Renal cortex interstitium (tissue), 11 donors: ENCODE data around the gene SIGLEC1. TPM values are rescaled to one million over a fixed set of nuclear protein-coding genes. Genes with fewer than 3 reads are reported as not detected.

Experiments
- DNase-seq, 11 donors: peaks; one replicate each; pipeline ENCODE4 v3.0.0-alpha.2; 2013; ENCODE audit warnings: low read depth in 9 of 11, low spot score in 4 of 11; ENCODE audit errors: extremely low read depth in 1 of 11
- polyA plus RNA-seq, 3 donors: library from polyadenylated mRNA; unstranded; fragments of 120-200 nt; gene quantifications; one replicate each; pipeline ENCODE4 v1.2.1, GENCODE V29; 2013; ENCODE audit not compliant: insufficient read length in 3 of 3

Gene SIGLEC1
- polyA plus RNA-seq, 3 donors = 0.61 to 1.8 (median 1.4) TPM

- no peak for DNase-seq
Observed at GRCh38 chr20:3706774-3707507, 5.5 kb downstream of the SIGLEC1 start.

DNA sequence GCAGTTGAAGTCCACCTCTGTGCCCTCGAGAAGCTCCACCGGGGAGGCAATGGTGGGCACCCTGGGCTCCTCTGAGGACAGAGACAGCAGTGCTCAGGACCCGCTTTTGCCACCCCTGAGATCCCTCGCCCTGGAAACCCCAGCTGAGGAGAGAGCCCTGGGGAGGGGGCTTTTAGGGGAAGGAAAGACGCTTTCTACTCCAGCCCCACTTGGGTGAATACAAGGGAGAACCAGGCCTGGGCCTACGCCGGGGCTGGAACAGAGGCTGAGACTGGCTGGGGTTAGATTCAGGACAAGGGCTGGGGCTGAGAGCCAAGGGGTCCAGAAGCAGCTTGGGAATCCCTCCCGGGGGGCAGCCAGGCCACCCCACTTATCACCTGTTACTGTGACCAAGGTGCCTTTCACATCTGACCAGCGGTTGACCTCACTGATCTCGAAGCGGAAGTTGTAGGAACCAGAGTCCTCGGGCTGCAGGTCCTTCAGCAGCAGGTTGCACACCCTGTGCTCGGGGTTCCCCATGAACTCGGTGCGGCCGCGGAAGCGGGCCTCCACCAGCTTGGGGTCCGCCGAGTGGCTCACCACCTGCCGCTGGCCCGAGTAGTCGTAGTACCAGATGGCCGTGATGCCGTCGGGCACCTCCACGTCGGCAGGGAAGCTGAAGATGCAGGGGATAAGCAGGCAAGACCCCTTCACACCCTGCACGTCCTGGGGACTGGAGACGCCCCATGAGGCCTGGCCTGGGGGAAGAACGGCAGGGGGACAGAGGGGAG, 6.2 kb downstream of the SIGLEC1 start:
- DNase-seq = no peak

GRCh38 chr20:3705491-3705969, 6.9 kb downstream of the SIGLEC1 start:
- no peak for DNase-seq

- DNase-seq = no peak
Observed at GRCh38 chr20:3704087-3704486, 8.3 kb downstream of the SIGLEC1 start.

GRCh38 chr20:3702611-3703391, 9.6 kb downstream of the SIGLEC1 start:
- DNase-seq = no peak

DNA sequence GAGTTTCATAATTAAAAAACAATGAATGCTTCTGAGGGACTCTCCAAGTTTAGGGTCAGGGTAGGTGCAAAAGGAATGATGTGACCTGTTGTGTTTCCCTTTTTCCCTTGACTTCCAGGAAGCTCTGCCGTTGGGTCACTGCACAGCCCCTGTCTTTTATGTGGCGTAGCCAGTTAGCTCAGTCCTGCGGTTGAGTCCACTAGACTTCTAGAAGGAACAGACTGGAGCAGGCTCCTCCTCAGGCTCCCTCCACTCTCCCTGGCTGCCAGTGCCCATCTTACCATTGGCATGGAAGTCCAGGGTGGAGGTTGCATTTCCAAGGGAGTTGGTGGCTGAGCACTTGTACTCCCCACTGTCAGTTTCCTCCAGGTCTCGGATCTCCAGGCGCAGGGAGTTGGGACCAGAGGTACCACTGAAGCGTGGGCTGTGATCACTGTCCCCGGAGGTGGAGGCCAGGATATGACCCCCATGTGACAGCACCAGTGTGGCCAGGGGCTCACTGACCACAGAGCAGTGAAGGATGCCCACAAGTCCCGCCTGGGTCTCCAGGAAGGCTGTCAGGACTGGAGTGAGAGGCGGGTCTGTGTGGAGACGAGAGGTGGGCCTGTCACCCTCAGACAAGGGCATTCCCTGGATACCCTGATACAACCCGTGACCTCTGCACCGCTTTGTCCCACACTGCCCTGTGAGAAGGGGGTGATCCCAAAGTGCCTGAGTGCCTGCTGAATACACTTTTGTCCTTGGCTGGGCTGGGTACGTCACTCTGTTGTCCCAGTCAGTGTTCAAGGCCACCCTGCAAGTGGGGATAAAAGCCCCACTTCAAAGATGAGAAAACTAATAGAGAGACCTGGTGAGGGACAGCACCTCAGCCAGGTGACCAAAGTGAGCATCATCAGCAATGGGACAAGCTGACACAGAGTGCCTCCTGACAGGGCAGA, 11.1 kb downstream of the SIGLEC1 start:
- DNase-seq = no peak

- DNase-seq = no peak
Observed at GRCh38 chr20:3699037-3699436, 13.4 kb downstream of the SIGLEC1 start.

- DNase-seq = no peak
Observed at GRCh38 chr20:3698591-3699001, 13.8 kb downstream of the SIGLEC1 start.

GRCh38 chr20:3697588-3698305, 14.7 kb downstream of the SIGLEC1 start:
- DNase-seq = no peak

GRCh38 chr20:3696745-3697587, 15.4 kb downstream of the SIGLEC1 start:
- no peak for DNase-seq

GRCh38 chr20:3696200-3696599, 16.2 kb downstream of the SIGLEC1 start:
- no peak for DNase-seq

DNA sequence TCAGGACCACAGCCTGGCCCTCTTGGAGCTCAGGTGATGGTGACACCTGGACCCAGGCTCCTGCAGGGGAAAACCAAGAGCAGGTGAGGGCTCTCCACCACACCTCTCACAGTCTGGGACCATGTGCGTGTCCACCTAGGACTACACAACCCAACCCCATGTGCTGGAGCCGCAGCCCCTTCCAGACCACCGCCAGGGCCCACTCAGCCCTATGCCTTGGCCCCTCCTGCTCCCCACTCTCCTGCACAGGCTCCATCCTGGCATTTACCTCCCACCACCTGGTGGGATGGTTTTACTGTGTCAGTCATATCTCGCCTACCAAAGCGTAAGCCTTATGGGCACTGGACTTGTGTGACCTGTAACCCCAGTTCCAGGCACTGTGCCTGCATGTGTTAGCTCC, 17.5 kb downstream of the SIGLEC1 start:
- no peak for DNase-seq

DNA sequence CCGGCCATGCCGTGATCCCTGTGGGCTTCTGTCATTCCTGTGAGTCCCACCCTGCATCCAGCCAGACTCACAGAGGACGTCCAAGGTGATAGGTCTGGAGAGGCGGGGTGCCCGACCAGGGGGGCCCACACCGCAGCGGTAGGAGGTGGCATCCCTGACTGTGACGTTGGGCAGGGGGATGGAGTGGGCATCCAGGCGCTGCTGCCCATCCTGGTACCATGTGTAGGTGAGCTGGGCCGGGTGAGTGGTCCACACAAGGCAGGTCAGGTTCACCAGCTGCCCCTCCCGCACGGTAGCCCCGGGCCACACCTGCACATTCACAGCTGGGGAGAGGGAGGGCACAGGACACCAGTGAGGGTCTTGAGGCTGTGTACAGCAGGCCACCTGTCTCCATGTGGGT, 19.0 kb downstream of the SIGLEC1 start:
- DNase-seq = no peak

- DNase-seq = no peak
Observed at GRCh38 chr20:3692706-3693294, 19.6 kb downstream of the SIGLEC1 start.

DNA sequence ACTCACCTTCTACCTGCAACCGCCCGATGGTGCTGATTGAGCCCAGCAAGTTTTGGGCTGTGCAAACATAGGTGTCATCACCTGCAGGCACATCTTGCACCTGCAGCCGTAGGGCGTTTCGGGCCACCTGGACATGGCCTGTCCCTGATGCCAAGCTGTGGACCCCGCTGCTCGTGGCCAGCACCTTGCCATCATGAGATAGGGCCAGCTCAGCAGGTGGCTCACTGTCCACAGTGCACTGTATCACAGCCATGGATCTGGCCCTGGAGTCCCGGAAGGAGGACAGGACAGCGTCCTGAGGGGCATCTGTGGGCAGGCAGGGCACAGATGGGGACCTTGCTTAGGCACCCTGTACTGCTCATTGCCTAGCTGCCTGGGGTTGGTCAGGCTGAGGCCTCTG, 20.5 kb downstream of the SIGLEC1 start:
- no peak for DNase-seq

DNA sequence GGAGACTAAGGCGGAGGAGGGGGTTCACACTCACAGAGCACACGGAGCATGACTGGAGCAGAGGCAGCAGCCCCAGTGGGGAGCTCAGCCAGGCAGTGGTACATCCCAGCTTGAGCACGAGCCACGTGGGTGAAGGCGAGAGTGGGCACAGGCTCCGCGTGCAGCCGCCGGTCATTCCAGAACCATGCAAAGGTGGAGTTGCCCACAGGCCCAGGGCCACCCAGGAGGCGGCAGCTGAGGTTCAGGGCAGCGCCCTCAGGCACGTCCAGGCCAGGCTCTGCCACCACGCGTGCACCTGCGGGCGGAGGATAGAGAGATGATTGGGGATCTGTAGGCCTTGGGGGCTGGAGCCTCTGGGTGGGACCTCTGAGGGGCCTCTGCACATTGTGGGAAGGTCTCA, 21.1 kb downstream of the SIGLEC1 start:
- no peak for DNase-seq

DNA sequence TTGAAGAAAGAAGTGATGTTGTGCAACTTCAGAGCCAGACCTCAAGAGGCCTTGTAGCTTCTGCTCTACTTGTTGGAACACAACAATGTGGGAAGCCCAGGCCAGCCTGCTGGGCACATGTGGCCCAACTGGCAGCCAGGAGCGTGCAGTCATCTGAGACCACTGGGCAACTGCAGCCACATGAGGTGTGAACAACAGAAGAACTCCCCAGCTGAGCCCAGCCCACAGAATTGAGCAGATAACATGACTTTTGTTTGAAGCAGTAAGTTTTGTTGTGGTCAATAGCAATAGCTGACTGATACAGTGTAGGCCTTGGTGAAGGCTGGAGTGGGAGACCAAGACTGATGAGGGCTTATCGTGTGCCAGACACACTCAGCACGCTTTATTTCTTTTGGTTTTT, 22.0 kb downstream of the SIGLEC1 start:
- DNase-seq = no peak
